Natural killer cell (primary cell): ENCODE measurements around the gene UBAC2. TPM values are rescaled to one million over a fixed set of nuclear protein-coding genes. Genes with fewer than 3 reads are reported as not detected.
A peak's percentile ranks its signal among the peaks of the same experiment; 100 is the strongest.

Experiments
- ATAC-seq, 3 donors: fragments of 150-1000 bp in 2 of 3; fragments of 200-7000 bp in 1 of 3; cut with Tn5 transposase; 1 replicate in 1 of 3; 2 replicates in 2 of 3; pipeline ENCODE4 v1.10.0; 2021; ENCODE audit warnings: mild to moderate bottlenecking in 2 of 3, moderate library complexity in 2 of 3
- DNase-seq, 2 donors: peaks; one replicate each; pipeline versions ENCODE4 v3.0.0 to v3.0.0-alpha.2; 2013 to 2021; ENCODE audit warnings: mixed read lengths in 1 of 2
- H3K27ac ChIP-seq: one replicate; pipeline ENCODE4 v1.5.1; 2013; ENCODE audit warnings: mild to moderate bottlenecking, low read length
- H3K27me3 ChIP-seq: one replicate; pipeline ENCODE4 v1.6.1; 2013; ENCODE audit warnings: low read length; ENCODE audit not compliant: control insufficient read depth, insufficient read depth
- H3K36me3 ChIP-seq: one replicate; pipeline ENCODE4 v1.6.1; 2013; ENCODE audit warnings: low read length; ENCODE audit not compliant: control insufficient read depth, insufficient read depth
- H3K4me1 ChIP-seq: one replicate; pipeline ENCODE4 v1.6.1; 2013; ENCODE audit warnings: low read length; ENCODE audit not compliant: control insufficient read depth, insufficient read depth
- H3K4me3 ChIP-seq: one replicate; pipeline ENCODE4 v1.5.1; 2013; ENCODE audit warnings: low read length
- H3K9me3 ChIP-seq: one replicate; pipeline ENCODE4 v1.6.1; 2013; ENCODE audit warnings: low read length; ENCODE audit not compliant: control insufficient read depth, insufficient read depth
- H3K27ac Mint-ChIP-seq, 2 donors: one replicate each; pipeline ENCODE4 v1.8.0; 2022; ENCODE audit warnings: mild to moderate bottlenecking in 2 of 2, mixed read lengths in 2 of 2, moderate library complexity in 1 of 2
- H3K27me3 Mint-ChIP-seq, 2 donors: one replicate each; pipeline ENCODE4 v1.8.0; 2022; ENCODE audit warnings: low read depth in 2 of 2, mixed read lengths in 2 of 2
- H3K36me3 Mint-ChIP-seq: one replicate; pipeline ENCODE4 v1.8.0; 2022; ENCODE audit warnings: mixed read lengths
- H3K4me1 Mint-ChIP-seq, 2 donors: one replicate each; pipeline ENCODE4 v1.8.0; 2022; ENCODE audit warnings: mixed read lengths in 2 of 2
- H3K4me3 Mint-ChIP-seq: one replicate; pipeline ENCODE4 v1.8.0; 2022; ENCODE audit warnings: mild to moderate bottlenecking, moderate library complexity, mixed read lengths
- H3K9me3 Mint-ChIP-seq, 2 donors: one replicate each; pipeline ENCODE4 v1.8.0; 2022; ENCODE audit warnings: mixed read lengths in 2 of 2
- CTCF ChIP-seq: fragments of 200-600 bp; IDR thresholded peaks from one replicate; pipeline ENCODE4 v1.8.0; 2022; ENCODE audit warnings: antibody characterized with exemption
- WGBS: methylation state at CpG from one replicate; pipeline ENCODE4 v1.1.7; 2013; ENCODE audit warnings: missing lambda C conversion rate; ENCODE audit not compliant: insufficient coverage; 5-methylcytosine and 5-hydroxymethylcytosine counted together
- intact Hi-C: fragments of 100-400 bp; cut with micrococcal nuclease; formaldehyde crosslinking; loops from one replicate; pipeline ENCODE4 v1.14.2; 2022
- total RNA-seq, 4 donors: library from RNA; stranded (reverse); fragments of 120-200 nt in 1 of 4; gene quantifications; one replicate each; pipeline versions ENCODE4 v1.2.3 to v1.2.4, GENCODE V29; 2013 to 2022

The UBAC2 gene
- total RNA-seq, 3 donors from 2014 or later (not counting 1 experiment from before 2014, with no cell fraction given), result 50.6 to 59.1 (median 56.4) TPM

- no peak for DNase-seq
- 72% methylated on average over 9 of the region's 10 CpGs for WGBS
- peak overlapping the region; percentile 81 for H3K4me3 Mint-ChIP-seq
- H3K36me3 Mint-ChIP-seq, result peaks cover 13% of the 10 kb centered on the region
- peaks cover 60 to 70% of the 10 kb centered on the region in 2 donors for H3K4me1 Mint-ChIP-seq
- TF ChIP-seq CTCF, result no peak
- no peak for ATAC-seq
- H3K27me3 ChIP-seq, result no peaks in the 10 kb centered on the region
- no peak overlapping the region for H3K4me3 ChIP-seq
- no peaks in the 10 kb centered on the region for H3K27me3 Mint-ChIP-seq
- H3K27ac ChIP-seq, result no peak overlapping the region
- no peaks in the 10 kb centered on the region for H3K9me3 ChIP-seq
- intact Hi-C loops, result no loop called here
- peaks cover 25% of the 10 kb centered on the region for H3K36me3 ChIP-seq
- H3K4me1 ChIP-seq, result peaks cover 17% of the 10 kb centered on the region
- H3K27ac Mint-ChIP-seq, result peak overlapping the region; percentile 87 to 97
- H3K9me3 Mint-ChIP-seq, result no peaks in the 10 kb centered on the region
Measured at GRCh38 chr13:99255271-99255670, 54.6 kb downstream of the UBAC2 start.

- WGBS, result 2% methylated on average over 2 of the region's 2 CpGs
- no peaks in the 10 kb centered on the region for H3K9me3 Mint-ChIP-seq
- peak overlapping the region; percentile 87 to 97 for H3K27ac Mint-ChIP-seq
- H3K4me1 ChIP-seq, result peaks cover 18% of the 10 kb centered on the region
- intact Hi-C loops, result no loop called here
- peaks cover 25% of the 10 kb centered on the region for H3K36me3 ChIP-seq
- DNase-seq (no peak), ATAC-seq (no peak)
- H3K27me3 ChIP-seq, result no peaks in the 10 kb centered on the region
- no peak for TF ChIP-seq CTCF
- no peaks in the 10 kb centered on the region for H3K9me3 ChIP-seq
- H3K4me3 Mint-ChIP-seq, result peak overlapping the region; percentile 81
- peaks cover 56 to 69% of the 10 kb centered on the region in 2 donors for H3K4me1 Mint-ChIP-seq
- peak overlapping the region; percentile 78 for H3K27ac ChIP-seq
- H3K4me3 ChIP-seq, result peak overlapping the region; percentile 78
- peaks cover 13% of the 10 kb centered on the region for H3K36me3 Mint-ChIP-seq
- H3K27me3 Mint-ChIP-seq, result no peaks in the 10 kb centered on the region
Measured at GRCh38 chr13:99256283-99256682, 55.6 kb downstream of the UBAC2 start.

DNA sequence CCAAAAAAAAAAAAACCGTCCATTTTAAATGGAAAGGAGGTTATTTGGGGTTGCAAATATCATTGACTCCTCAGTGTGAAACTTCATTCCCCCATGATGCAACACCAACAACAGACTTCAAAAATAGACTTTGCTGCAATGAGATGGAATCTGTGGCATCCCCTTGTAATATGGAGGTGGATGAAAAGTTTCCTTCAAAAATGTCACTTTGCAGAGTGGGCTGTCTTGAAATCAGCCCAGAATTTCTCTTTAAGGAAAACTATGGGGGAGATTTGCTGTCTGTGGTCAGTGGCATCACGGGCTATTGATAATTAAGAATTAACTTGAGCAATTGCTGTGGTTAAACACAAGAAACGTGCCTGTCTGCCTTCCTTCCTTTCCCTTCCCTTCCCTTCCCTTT lies 56.1 kb downstream of the UBAC2 start:
- 0% methylated on average over 1 of the region's 3 CpGs for WGBS
- TF ChIP-seq CTCF, result no peak
- Mint-ChIP-seq H3K4me3 (peak overlapping the region; percentile 81), H3K9me3 (no peaks in the 10 kb centered on the region), H3K27ac (peak overlapping the region; percentile 87 to 97), H3K27me3 (no peaks in the 10 kb centered on the region), H3K4me1 (peaks cover 52 to 66% of the 10 kb centered on the region in 2 donors), H3K36me3 (peaks cover 13% of the 10 kb centered on the region)
- DNase-seq, result peak in 1 of 2 donors; percentile 57
- no peaks in the 10 kb centered on the region for H3K9me3 ChIP-seq
- no peaks in the 10 kb centered on the region for H3K27me3 ChIP-seq
- peak in 1 of 3 donors; percentile 44 for ATAC-seq
- peak overlapping the region; percentile 78 for H3K4me3 ChIP-seq
- intact Hi-C loops, result no loop called here
- peak overlapping the region; percentile 78 for H3K27ac ChIP-seq
- peaks cover 26% of the 10 kb centered on the region for H3K36me3 ChIP-seq
- H3K4me1 ChIP-seq, result peaks cover 18% of the 10 kb centered on the region

GRCh38 chr13:99257291-99257690 lies 56.6 kb downstream of the UBAC2 start:
- peak overlapping the region; percentile 93 for H3K4me3 Mint-ChIP-seq
- H3K9me3 ChIP-seq, result no peaks in the 10 kb centered on the region
- no peaks in the 10 kb centered on the region for H3K27me3 Mint-ChIP-seq
- H3K9me3 Mint-ChIP-seq, result no peaks in the 10 kb centered on the region
- H3K36me3 Mint-ChIP-seq, result peaks cover 13% of the 10 kb centered on the region
- intact Hi-C loops, result no loop called here
- H3K27ac ChIP-seq, result peak overlapping the region; percentile 78
- no peaks in the 10 kb centered on the region for H3K27me3 ChIP-seq
- H3K4me1 ChIP-seq, result peaks cover 18% of the 10 kb centered on the region
- TF ChIP-seq CTCF, result no peak
- no peak for DNase-seq
- H3K4me1 Mint-ChIP-seq, result peaks cover 46 to 60% of the 10 kb centered on the region in 2 donors
- ATAC-seq, result no peak
- H3K4me3 ChIP-seq, result peak overlapping the region; percentile 78
- WGBS, result no CpG with 5 or more reads among the region's 2 CpGs
- H3K36me3 ChIP-seq, result peaks cover 27% of the 10 kb centered on the region
- H3K27ac Mint-ChIP-seq, result peak overlapping the region; percentile 87 to 97
